HG03064 (cell line): ENCODE results near the gene TMEM132A.

ENCODE experiments used
- ATAC-seq: cut with Tn5 transposase; IDR thresholded peaks from one replicate; pipeline ENCODE4 v1.9.1; 2021; ENCODE audit warnings: low read depth; ENCODE audit not compliant: unreplicated experiment

The TMEM132A gene

GRCh38 chr11:60984636-60985035 lies 60.4 kb downstream of the TMEM132A start:
- no peak for ATAC-seq

- no peak for ATAC-seq
Measured at GRCh38 chr11:60985501-60985900, 61.2 kb downstream of the TMEM132A start.

GRCh38 chr11:60985991-60986915 lies 62.0 kb downstream of the TMEM132A start:
- no peak for ATAC-seq
